Measurements from ENCODE around the gene DIP2B. TPM values are rescaled to one million over a fixed set of nuclear protein-coding genes. Genes with fewer than 3 reads are reported as not detected.
A peak's percentile ranks its signal among the peaks of the same experiment; 100 is the strongest.

DIP2B gene
- total RNA-seq, 1 donor from 2014 or later: 37.1 TPM

- H3K4me3 Mint-ChIP-seq: no peak overlapping the region
- Histone ChIP-seq H3K36me3 (no peaks in the 10 kb centered on the region), H3K9ac (no peak overlapping the region), H3K4me1 (peaks cover 12% of the 10 kb centered on the region), H3K27ac (no peak overlapping the region), H3K4me3 (no peak overlapping the region), H4K20me1 (ENCODE audit: low read depth) (peaks cover 29% of the 10 kb centered on the region), H3K27me3 (no peaks in the 10 kb centered on the region), H3K9me3 (ENCODE audit: low read depth) (no peaks in the 10 kb centered on the region), H2AFZ (replicated peaks) (no peak overlapping the region), H3K79me2 (ENCODE audit: low read depth) (peaks cover 73% of the 10 kb centered on the region), H3K4me2 (peak overlapping the region; percentile 83), H3F3A (ENCODE audit: low read depth) (no peaks in the 10 kb centered on the region)
- no peak for TF ChIP-seq EZH2 (IDR thresholded peaks at IDR 0.05)
- no peak for TF ChIP-seq EZH2phosphoT487 (IDR thresholded peaks at IDR 0.05)
- TF ChIP-seq CTCF (IDR thresholded peaks at IDR 0.05): no peak
- no peak for DNase-seq (ENCODE audit: low spot score)
- H3K4me1 Mint-ChIP-seq: peaks cover 26% of the 10 kb centered on the region
- no peaks in the 10 kb centered on the region for H3K27me3 Mint-ChIP-seq (ENCODE audit: insufficient read depth, low read depth)
- no peaks in the 10 kb centered on the region for H3K36me3 Mint-ChIP-seq
- H3K9me3 Mint-ChIP-seq: no peaks in the 10 kb centered on the region
- H3K27ac Mint-ChIP-seq: no peak overlapping the region
Observed at GRCh38 chr12:50507474-50507838, 2.7 kb downstream of the DIP2B start.

GRCh38 chr12:50507930-50508329 is 3.1 kb downstream of the DIP2B start:
- H3K9me3 Mint-ChIP-seq: no peaks in the 10 kb centered on the region
- no peaks in the 10 kb centered on the region for H3F3A ChIP-seq (ENCODE audit: low read depth)
- H3K36me3 ChIP-seq: no peaks in the 10 kb centered on the region
- H3K9me3 ChIP-seq (ENCODE audit: low read depth): no peaks in the 10 kb centered on the region
- no peak overlapping the region for H3K4me3 ChIP-seq
- H4K20me1 ChIP-seq (ENCODE audit: low read depth): peaks cover 29% of the 10 kb centered on the region
- TF ChIP-seq CTCF (IDR thresholded peaks at IDR 0.05) (no peak), EZH2phosphoT487 (IDR thresholded peaks at IDR 0.05) (no peak), EZH2 (IDR thresholded peaks at IDR 0.05) (no peak)
- peak overlapping the region; percentile 25 for H3K4me2 ChIP-seq
- H3K4me3 Mint-ChIP-seq: peak overlapping the region; percentile 46
- H3K27me3 ChIP-seq: no peaks in the 10 kb centered on the region
- H3K27ac Mint-ChIP-seq: no peak overlapping the region
- no peaks in the 10 kb centered on the region for H3K27me3 Mint-ChIP-seq (ENCODE audit: insufficient read depth, low read depth)
- H3K4me1 Mint-ChIP-seq: peaks cover 26% of the 10 kb centered on the region
- no peak for DNase-seq (ENCODE audit: low spot score)
- no peak overlapping the region for H3K9ac ChIP-seq
- no peak overlapping the region for H3K27ac ChIP-seq
- peaks cover 12% of the 10 kb centered on the region for H3K4me1 ChIP-seq
- H3K79me2 ChIP-seq (ENCODE audit: low read depth): peaks cover 78% of the 10 kb centered on the region
- H2AFZ ChIP-seq (replicated peaks): no peak overlapping the region
- H3K36me3 Mint-ChIP-seq: no peaks in the 10 kb centered on the region

- TF ChIP-seq CTCF (IDR thresholded peaks at IDR 0.05): no peak
- no peak for TF ChIP-seq EZH2phosphoT487 (IDR thresholded peaks at IDR 0.05)
- no peak for TF ChIP-seq EZH2 (IDR thresholded peaks at IDR 0.05)
- Histone ChIP-seq H3K4me2 (no peak overlapping the region), H2AFZ (replicated peaks) (no peak overlapping the region), H4K20me1 (ENCODE audit: low read depth) (peaks cover 29% of the 10 kb centered on the region), H3K79me2 (ENCODE audit: low read depth) (peaks cover 82% of the 10 kb centered on the region), H3K27me3 (no peaks in the 10 kb centered on the region), H3K9me3 (ENCODE audit: low read depth) (no peaks in the 10 kb centered on the region), H3K36me3 (no peaks in the 10 kb centered on the region), H3K4me1 (peaks cover 12% of the 10 kb centered on the region), H3F3A (ENCODE audit: low read depth) (no peaks in the 10 kb centered on the region), H3K27ac (no peak overlapping the region), H3K9ac (no peak overlapping the region), H3K4me3 (no peak overlapping the region)
- Mint-ChIP-seq H3K4me3 (no peak overlapping the region), H3K36me3 (no peaks in the 10 kb centered on the region), H3K27ac (no peak overlapping the region), H3K4me1 (peaks cover 26% of the 10 kb centered on the region), H3K9me3 (no peaks in the 10 kb centered on the region), H3K27me3 (ENCODE audit: insufficient read depth, low read depth) (no peaks in the 10 kb centered on the region)
- no peak for DNase-seq (ENCODE audit: low spot score)
Observed at GRCh38 chr12:50508414-50508813, 3.6 kb downstream of the DIP2B start.

Data from neural progenitor cell (in vitro differentiated cells).